ENCODE results near the gene INPP5B.
"Not testable (repeated sequence)": the region's sequence is repeated elsewhere in the genome, so short reads cannot be mapped to it uniquely, and the experiment has no call there.

Gene INPP5B

GRCh38 chr1:37947364-37947763 is 511 bp upstream of the INPP5B start:
- DNase-seq: no peak

- DNase-seq: no peak
These were observed 830 bp downstream of the INPP5B start for GRCh38 chr1:37945743-37946702.

GRCh38 chr1:37945251-37945650 is 1.6 kb downstream of the INPP5B start:
- DNase-seq: no peak

- DNase-seq: no peak
These were observed 2.0 kb downstream of the INPP5B start for GRCh38 chr1:37944816-37945215.

- DNase-seq: no peak
These were observed 2.6 kb downstream of the INPP5B start for GRCh38 chr1:37944086-37944763.

GRCh38 chr1:37940299-37940947 is 6.4 kb downstream of the INPP5B start:
- no peak for DNase-seq

- DNase-seq: not testable (repeated sequence)
These were observed 10.1 kb downstream of the INPP5B start for GRCh38 chr1:37936760-37937159.

- DNase-seq: peak; percentile 53
These were observed 14.1 kb downstream of the INPP5B start for GRCh38 chr1:37932759-37933158.

- peak; percentile 55 for DNase-seq
These were observed 15.3 kb downstream of the INPP5B start for GRCh38 chr1:37931361-37932158.

- no peak for DNase-seq
These were observed 15.8 kb downstream of the INPP5B start for GRCh38 chr1:37931102-37931360.

GRCh38 chr1:37930246-37931101 is 16.4 kb downstream of the INPP5B start:
- no peak for DNase-seq

GRCh38 chr1:37926038-37926924 is 20.6 kb downstream of the INPP5B start:
- no peak for DNase-seq

GRCh38 chr1:37925316-37925715 is 21.5 kb downstream of the INPP5B start:
- no peak for DNase-seq

GRCh38 chr1:37923551-37923889 is 23.3 kb downstream of the INPP5B start:
- no peak for DNase-seq

- no peak for DNase-seq
These were observed 23.9 kb downstream of the INPP5B start for GRCh38 chr1:37922767-37923550.

GRCh38 chr1:37919277-37919676 is 27.6 kb downstream of the INPP5B start:
- DNase-seq: no peak

GRCh38 chr1:37915476-37916093 is 31.3 kb downstream of the INPP5B start:
- DNase-seq: no peak

- DNase-seq: no peak
These were observed 32.0 kb downstream of the INPP5B start for GRCh38 chr1:37914719-37915475.

GRCh38 chr1:37911478-37911877 is 35.4 kb downstream of the INPP5B start:
- DNase-seq: not testable (repeated sequence)

Measured in 8988T (cell line).